Measurements from ENCODE around the gene TPSAB1.
"Not testable (repeated sequence)": the region's sequence is repeated elsewhere in the genome, so short reads cannot be mapped to it uniquely, and the experiment has no call there.

TPSAB1 gene

DNA sequence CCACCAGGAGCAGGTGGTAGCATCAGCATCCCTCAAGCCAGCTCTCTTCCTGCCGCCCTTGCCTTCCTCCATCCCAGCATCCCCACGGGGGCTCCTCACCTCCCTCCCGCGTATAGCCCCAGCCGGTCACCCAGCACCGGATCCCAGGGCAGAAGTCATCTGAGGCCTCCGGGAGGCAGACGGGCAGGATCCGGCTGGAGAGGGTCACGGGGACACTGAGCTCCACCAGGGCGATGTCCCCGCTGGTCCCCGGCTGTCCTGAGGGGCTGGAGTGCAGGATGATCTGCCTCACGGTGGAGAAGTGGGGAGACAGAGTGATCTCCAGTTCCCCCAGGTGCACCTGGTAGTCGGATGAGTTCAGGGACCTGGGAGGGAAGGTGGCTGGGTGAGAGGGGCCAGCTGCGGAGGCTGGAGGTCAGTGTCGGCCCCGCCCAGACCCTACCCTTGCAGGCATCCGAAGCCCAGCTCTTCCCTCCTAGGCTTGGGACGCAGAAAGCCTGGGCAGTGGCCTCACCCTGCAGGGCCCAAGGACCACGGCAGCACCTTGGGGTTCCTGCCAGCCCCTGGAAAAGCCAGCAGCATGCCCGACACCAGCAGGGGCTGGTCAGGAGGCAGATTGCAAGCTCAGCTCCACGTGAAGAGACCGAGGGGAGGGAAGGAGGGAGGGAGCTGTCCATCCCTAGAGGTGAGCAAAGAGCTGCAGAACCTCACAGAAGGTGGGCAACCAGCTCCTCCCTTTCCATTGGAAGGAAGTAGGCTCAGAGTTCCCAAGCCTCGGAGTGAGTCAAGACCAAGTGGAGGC is 17.8 kb upstream of the TPSAB1 start:
- in situ Hi-C loops (cut with MboI; ENCODE audit: low sequenced_read_pairs), result no loop called here

- in situ Hi-C loops (cut with MboI; ENCODE audit: low sequenced_read_pairs), result no loop called here
Measured at GRCh38 chr16:1223355-1224214, 16.9 kb upstream of the TPSAB1 start.

DNA sequence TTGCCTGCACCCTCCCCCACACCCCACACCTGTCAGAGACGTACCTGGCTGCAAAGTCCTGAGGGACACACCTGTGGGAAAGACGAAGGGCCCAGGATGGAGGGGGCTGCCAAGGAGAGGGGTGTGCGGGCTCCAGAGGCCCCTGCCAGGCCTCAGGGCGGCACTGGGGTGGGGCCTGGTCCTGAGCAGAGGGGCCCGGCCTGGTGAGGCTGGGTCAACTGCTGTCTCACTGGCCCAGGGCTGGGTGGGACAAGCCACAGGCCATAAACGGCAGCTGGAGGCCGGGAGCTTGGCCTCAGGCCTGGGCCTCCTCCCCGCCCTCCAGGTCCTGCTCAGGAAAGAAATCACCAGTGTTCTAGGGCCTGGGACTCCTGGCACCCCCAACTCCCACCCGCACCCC is 15.9 kb upstream of the TPSAB1 start:
- in situ Hi-C loops (cut with MboI; ENCODE audit: low sequenced_read_pairs), result no loop called here

DNA sequence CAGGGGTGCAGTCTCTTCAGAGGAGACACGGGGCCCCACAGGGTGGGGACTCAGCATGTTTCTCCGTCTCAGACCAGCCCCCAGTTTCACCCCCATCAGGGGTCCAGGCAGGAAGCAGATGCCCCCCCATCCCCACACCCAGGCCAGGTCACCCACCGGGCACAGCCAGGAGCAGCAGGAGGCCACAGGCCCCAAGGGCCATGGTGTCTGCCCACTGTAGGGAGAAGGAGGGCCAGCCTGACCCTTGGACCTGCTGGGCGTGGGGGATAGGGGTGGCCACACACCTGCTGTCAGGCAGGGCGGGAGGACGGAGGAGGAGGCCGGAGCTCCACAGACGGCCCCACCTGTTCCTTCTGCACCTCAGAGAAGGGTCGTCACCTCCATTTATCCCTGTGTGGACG is 15.5 kb upstream of the TPSAB1 start, which contains the start of gene TPSG1:
TPSG1 (minus strand) TSS at position 218 of the 401 bp plus-strand sequence; CDS start at position 202, 16 bp downstream.
- in situ Hi-C loops (cut with MboI; ENCODE audit: low sequenced_read_pairs), result no loop called here

DNA sequence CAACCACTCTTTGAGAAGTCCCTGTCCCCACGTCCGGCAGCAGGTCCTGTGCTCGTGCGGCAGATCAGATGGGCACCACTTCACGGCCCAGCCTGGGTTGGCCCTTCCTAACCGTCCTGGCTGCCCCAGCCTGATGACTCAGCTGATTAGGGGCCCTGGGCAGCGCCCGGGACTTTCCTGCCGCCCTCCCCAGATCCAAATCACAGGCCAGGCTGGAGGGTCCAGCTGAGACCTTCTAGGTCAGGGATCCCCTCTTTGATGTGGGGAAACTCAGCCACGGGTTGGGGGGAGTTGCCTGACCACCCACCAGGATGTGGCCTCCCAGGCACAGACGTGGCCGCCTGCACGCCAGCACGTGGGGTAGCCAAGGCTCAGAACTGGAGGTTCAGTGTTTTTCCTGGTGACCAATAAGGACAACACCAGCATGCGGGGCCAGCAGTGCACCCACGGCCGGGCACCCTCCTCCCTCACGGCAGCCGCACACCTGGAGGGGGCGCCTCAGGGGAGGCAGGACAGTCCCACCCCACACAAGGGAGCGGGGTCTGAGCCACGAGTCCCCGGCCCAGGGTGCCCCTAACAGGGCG is 14.7 kb upstream of the TPSAB1 start:
- in situ Hi-C loops (cut with MboI; ENCODE audit: low sequenced_read_pairs), result not testable (repeated sequence)

DNA sequence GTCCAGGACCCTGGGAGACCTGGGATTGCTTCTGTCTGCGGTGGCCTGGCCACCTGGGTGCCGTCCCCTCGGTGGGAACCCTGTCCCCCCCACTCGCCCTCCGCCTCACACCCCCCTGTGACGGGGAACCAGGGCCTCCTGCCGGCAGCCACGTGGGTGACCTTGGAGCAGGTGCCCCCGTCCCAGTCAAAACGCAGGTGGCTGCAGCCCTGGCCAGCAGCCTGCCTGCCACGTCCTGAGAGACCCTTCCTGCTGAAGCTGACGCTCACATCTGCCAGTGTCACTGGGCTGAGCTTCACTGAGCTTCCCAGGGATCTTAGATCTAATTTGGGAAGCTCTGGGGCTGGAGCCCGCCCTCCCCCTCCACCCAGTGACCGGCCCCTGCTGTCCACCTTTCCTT is 13.8 kb upstream of the TPSAB1 start:
- in situ Hi-C loops (cut with MboI; ENCODE audit: low sequenced_read_pairs), result not testable (repeated sequence)

GRCh38 chr16:1228227-1228626 is 12.3 kb upstream of the TPSAB1 start:
- in situ Hi-C loops (cut with MboI; ENCODE audit: low sequenced_read_pairs), result not testable (repeated sequence)

DNA sequence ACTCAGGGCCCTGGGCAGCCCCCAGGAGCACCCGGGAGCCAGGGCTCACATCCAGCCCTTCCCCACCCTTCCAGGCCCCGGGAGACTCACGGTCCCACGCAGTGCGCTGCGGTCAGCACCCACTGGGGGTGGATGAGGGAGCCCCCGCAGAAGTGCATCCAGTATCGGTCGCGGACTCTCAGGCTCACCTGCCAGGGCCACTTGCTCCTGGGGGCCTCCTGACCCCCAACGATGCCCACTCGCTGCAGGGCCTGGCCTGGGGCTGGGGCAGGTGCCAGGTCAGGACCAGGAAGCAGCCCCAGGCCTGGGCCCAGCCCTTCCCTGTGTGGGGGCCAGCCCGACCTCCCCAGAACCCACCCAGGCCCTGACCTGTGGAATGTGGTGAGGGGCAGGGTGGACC is 11.0 kb upstream of the TPSAB1 start:
- in situ Hi-C loops (cut with MboI; ENCODE audit: low sequenced_read_pairs), result not testable (repeated sequence)

DNA sequence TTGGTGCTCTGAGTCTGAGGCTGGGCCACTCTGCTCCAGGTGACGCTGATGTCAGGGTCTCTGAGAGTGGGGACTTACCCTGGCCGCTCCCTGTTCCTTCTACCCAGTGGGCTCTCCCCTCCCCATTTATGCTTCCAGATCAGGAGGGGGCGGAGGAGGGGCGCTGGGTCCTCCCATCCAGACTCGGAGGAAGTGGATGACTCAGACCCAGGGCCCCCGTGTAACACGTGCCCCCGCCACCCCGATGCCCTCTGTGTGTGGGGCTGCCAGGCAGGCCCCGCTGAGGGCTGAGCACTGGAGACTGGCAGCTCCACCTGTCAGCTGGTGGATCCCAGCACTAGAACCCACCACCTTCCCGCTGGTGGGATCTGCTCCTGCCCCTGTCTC is 10.4 kb upstream of the TPSAB1 start, which contains the start of gene TPSB2:
TPSB2 (minus strand) TSS at position 101 of the 387 bp plus-strand sequence. CDS start 233 bp downstream, outside the sequence.
- in situ Hi-C loops (cut with MboI; ENCODE audit: low sequenced_read_pairs), result not testable (repeated sequence)

DNA sequence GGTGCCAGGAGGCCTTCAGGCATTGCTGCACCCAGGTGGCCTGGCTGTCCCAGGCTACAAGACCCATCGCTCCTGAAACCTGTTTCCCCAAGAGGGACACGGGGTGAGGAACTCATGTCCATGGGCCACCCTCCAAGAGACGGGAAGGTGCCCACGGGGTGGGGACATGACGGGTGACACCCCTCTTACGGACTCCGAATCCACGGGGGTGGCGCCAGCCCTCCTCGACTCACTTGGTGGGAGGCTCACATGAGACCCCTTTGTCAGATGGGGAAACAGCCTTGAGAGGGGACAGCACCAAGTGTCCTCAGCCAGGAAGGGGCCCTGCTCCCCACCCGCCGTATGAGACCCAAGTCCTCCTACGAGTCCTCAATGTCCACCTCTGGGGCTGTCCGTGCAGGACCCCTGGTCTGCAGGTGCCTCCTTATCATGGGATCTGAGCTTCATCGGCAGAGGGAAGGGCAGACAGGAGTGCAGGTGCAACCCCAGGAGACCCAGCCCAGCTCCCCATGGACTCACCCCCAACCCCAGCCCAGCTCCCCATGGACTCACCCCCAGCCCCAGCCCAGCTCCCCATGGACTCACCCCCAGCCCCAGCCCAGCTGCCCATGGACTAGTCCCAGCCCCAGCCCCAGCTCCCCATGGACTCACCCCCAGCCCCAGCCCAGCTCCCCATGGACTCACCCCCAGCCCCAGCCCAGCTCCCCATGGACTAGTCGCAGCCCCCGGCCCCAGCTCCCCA is 9.9 kb upstream of the TPSAB1 start:
- in situ Hi-C loops (cut with MboI; ENCODE audit: low sequenced_read_pairs), result not testable (repeated sequence)

GRCh38 chr16:1231301-1231700 is 9.2 kb upstream of the TPSAB1 start:
- in situ Hi-C loops (cut with MboI; ENCODE audit: low sequenced_read_pairs), result not testable (repeated sequence)

DNA sequence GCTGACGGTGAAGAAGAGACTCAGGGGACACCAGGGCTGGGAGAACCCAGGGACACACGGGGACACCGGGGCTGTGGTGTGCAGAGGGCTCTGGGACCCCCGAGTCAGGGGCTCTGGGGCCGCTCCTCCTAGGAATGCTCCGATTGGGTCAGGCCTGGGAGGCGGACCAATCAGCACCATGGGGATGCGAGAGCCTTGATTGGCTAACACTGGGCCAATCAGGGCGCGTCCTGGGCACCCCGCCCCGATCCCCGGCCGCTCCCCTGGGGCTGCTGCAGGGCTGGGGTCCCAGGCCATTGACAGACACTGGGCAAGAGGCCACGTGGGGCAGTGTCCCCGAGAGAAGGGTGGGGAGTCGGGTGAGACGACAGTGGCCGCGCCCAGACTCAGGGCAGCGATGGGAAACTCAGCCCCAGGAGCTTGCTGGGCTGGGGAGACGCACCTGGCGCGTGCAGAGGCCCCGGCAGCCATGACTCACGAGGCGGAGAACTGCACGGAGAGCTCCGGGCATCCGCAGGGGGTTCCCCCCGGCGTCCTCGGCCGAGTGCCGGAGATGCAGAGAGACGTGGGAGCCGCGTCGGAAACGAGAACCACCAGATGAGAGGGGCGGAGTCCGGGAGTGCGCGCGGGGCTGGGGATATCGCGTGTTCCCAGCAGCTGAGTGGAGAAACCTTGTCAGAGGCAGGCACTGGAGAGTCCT is 8.3 kb upstream of the TPSAB1 start:
- in situ Hi-C loops (cut with MboI; ENCODE audit: low sequenced_read_pairs), result not testable (repeated sequence)

- in situ Hi-C loops (cut with MboI; ENCODE audit: low sequenced_read_pairs), result not testable (repeated sequence)
Measured at GRCh38 chr16:1236659-1237058, 3.8 kb upstream of the TPSAB1 start.

GRCh38 chr16:1237990-1238389 is 2.5 kb upstream of the TPSAB1 start:
- in situ Hi-C loops (cut with MboI; ENCODE audit: low sequenced_read_pairs), result no loop called here

DNA sequence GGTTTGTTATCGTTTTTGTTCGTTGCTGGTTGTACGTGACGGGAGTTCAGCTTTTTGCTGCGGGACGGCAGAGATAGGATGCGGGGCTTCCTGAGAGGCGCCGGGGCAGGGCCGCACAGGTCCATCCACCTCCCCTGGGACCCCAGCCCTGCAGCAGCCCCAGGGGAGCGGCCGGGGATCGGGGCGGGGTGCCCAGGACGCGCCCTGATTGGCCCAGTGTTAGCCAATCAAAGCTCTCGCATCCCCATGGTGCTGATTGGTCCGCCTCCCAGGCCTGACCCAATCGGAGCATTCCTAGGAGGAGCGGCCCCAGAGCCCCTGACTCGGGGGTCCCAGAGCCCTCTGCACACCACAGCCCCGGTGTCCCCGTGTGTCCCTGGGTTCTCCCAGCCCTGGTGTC is 1.6 kb upstream of the TPSAB1 start:
- in situ Hi-C loops (cut with MboI; ENCODE audit: low sequenced_read_pairs), result not testable (repeated sequence)

DNA sequence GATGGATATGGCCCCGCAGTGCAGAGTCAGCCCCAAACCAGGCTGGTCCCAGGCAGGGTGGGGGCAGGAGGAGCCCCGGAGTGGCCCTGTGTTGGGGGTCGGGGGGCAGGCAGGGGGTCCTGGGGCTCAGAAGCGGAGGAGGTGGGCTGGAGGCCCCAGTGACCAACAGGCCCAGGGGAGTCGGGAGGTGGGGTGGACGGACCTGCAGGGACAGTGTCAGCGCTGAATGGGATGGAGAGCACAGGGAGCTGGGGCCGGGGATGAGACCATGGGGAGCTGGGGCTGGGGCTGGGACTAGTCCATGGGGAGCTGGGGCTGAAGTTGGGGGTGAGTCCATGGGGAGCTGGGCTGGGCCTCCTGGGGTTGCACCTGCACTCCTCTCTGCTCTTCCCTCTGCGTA is 930 bp upstream of the TPSAB1 start:
- in situ Hi-C loops (cut with MboI; ENCODE audit: low sequenced_read_pairs), result not testable (repeated sequence)

DNA sequence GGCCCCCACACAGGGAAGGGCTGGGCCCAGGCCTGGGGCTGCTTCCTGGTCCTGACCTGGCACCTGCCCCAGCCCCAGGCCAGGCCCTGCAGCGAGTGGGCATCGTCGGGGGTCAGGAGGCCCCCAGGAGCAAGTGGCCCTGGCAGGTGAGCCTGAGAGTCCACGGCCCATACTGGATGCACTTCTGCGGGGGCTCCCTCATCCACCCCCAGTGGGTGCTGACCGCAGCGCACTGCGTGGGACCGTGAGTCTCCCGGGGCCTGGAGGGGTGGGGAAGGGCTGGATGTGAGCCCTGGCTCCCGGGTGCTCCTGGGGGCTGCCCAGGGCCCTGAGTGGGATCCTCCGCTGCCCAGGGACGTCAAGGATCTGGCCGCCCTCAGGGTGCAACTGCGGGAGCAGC is 576 bp downstream of the TPSAB1 start:
- in situ Hi-C loops (cut with MboI; ENCODE audit: low sequenced_read_pairs), result not testable (repeated sequence)

GRCh38 chr16:1243363-1243762 is 2.9 kb downstream of the TPSAB1 start:
- in situ Hi-C loops (cut with MboI; ENCODE audit: low sequenced_read_pairs), result not testable (repeated sequence)

DNA sequence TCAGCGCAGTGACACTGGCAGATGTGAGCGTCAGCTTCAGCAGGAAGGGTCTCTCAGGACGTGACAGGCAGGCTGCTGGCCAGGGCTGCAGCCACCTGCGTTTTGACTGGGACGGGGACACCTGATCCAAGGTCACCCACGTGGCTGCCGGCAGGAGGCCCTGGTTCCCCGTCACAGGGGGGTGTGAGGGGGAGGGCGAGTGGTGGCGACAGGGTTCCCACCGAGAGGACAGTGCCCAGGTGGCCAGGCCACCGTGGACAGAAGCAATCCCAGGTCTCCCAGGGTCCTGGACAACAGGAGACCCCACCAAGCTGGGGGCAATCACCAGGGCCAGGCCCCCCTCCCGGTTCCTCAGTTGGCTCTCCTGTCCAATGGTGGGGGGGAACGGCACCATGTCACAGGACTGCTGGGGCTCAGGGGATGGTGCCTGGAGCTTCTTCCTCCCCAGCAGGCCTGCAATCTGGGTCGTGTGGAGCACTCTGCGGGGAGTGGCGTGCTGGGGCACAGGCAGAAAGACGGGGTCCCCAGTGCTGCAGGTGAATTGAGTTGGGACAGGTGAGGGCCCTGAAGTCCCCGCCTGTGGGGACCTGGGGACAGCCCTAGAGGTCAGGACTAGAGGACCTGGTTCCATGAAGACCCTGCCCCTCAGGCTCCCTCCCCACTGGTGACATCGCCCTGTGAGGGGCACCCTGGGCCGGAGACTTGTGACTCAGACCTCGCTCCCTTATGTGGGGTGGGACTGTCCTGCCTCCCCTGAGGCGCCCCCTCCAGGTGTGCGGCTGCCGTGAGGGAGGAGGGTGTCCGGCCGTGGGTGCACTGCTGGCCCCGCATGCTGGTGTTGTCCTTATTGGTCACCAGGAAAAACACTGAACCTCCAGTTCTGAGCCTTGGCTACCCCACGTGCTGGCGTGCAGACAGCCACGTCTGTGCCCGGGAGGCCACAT is 3.7 kb downstream of the TPSAB1 start:
- in situ Hi-C loops (cut with MboI; ENCODE audit: low sequenced_read_pairs), result not testable (repeated sequence)
